GM19025 (cell line): ENCODE results near the gene PLA2G4E.

Source experiments
- ATAC-seq: cut with Tn5 transposase; IDR thresholded peaks from one replicate; pipeline ENCODE4 v1.9.1; 2021; ENCODE audit warnings: mild to moderate bottlenecking, low read depth, moderate library complexity; ENCODE audit not compliant: unreplicated experiment

The PLA2G4E gene

DNA sequence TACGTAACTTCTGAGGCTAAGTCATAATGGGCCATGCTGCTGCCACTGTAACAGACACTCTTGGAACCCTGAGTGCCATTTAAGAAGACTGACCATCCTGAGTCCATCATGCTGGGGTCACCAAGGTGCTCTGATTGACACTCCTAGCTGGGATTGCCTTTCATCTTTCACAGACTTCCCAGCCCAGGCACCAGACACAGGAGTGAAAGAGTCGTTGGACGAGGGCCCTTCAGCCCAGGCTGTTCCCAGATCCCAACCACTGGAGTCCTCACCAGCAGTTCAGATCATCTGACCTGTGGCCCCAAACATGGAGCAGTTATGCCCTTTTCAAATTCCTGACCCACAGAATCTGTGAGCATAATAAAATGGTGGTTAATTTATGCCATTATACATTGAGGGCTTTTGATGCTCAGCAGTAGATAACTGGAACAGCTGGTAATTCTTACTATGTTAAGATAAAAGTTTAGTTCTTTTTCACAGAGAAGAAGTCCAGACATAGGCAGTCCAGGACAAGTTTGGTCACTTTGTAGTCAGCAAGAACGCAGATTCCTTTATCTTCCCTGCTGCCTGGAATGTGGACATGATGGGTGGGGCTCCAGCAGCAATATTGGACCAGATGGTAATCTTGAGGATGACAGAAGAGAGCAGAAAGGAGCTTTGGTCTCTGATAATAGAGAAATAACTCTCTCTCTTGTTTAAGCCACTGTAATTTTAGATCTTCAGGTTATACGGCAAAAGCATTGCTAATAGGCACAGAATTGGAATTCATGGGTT lies 41.2 kb downstream of the PLA2G4E start:
- ATAC-seq: no peak

DNA sequence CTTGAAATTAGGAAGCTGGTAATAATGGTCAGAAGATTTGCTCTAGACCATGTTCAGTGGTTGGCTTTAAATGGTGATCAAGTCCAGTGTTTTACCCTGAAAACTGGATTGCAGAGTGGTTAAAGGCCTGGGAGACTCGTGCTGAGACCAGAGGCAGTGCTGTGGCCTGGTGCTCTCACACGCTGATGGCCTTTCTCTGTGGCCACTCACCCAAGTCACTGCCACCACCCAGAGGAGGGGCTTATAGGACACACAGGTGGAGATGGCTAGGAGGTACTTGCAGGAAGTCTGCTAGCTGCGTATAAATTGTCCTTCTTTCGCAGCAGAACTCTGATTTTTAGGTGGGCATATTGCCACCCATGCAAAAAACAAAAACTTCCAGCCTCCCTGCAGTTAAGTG lies 42.3 kb downstream of the PLA2G4E start:
- no peak for ATAC-seq

DNA sequence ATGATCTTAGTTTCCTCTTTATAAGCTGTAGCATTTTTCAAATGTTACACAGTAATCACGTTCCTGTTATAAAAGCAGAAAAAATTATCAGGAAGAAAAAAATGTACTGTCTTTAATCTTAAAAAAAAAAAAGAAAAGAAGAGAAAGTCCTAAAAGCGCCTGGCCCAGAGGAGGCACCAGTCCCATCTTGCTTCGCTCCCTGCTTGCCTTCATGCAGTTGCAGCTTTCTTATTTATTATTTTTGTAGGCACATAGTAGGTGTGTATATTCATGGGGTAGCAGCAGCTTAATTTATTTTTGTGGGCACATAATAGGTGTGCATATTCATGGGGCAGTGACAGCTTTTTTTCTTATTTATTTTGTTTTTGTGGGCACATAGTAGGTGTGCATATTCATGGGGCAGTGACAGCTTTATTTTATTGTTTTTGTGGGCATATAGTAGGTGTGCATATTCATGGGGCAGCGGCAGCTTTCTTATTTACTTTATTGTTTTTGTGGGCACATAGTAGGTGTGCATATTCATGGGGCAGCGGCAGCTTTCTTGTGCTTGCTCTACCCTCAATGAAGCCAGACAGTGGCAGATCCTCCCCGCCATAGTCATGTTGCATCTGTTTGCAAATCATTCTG lies 43.0 kb downstream of the PLA2G4E start:
- ATAC-seq: no peak

DNA sequence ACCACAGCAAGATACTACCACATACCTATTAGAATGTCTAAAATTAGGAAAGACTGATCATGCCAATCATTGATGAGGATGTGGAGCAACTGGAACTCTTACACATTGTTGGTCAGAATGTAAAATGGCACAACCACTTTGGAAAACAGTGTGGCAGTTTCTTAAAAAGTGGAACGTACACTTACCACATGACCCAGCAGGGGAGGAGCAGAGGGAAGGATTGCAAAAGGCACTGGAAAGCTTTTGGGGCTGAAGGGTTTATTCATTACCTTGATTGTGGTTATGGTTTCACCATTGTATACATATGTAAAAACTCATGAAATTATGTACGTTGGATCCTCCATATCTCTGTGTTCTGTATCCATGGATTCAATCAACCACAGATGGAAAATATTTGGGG lies 45.2 kb downstream of the PLA2G4E start:
- ATAC-seq: no peak

DNA sequence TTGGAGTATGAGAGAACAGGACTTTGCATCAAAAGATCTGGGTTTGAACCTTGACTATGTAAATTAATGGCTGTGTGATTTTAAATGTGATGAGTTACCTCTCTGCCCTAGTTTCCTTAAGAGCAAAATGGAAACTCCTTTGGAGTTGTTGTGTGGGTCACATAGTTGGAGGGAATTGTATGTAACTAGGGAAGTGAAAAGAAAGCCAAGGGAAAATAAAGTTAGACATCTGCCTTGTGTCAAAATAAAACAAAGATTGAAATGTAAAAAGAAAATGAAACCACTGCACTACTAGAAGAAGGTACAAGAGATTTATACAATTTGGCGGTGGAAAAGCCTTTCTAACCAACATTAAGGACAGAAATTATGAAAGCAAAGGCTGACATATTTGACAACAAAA lies 46.8 kb downstream of the PLA2G4E start:
- ATAC-seq: no peak

DNA sequence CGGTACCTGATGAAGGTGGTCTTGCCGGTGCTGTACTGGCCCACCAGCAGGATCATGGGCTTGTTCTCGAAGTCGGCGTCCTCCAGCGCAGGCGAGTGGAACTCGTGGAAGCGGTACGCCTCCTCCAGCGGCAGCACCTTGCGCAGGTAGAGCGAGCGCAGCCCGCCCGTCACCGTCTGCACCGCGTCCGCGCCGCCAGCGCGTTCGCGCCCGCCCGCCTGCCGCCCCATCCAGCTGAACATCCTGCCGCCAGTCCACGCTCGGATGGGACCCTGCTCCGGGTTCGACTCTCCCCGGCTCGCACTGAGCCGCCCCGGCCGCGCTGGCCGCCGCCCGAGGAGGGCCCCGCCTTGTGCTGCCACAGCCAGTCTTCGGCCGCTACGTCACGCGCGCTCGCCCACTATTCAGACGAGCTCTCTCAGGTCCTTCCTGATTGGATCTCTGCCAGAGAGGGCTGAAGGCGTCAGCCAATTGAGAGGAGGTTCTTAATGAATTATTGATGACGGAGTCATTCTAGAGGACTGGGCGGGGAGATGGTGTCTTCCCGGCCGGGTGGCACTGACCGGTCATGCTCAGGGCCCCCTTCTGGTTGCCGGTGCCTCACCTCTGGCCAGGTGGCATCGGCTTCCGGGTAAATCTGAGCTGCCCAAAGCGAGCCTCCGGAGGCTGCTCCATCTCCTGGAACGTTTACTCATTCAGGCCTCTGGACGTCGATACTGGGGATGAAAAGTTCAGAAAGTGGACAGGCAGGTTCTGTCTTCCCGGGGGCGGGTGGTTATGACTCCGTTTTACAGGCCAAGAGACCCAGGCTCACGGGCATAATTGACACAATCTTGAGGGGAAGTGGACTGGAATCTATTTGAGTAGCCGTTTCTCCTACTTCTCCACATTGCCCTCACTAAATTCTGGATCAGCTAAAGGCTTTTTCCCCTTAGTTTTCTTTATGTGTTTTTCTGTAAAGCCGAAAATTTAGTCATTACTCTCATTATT lies 48.3 kb downstream of the PLA2G4E start, which contains the start of gene EHD4:
Gene EHD4, minus strand, starts transcription at position 305 of the 990 bp plus-strand sequence. Its CDS starts 63 bp downstream, at position 242.
- peak; percentile 77 for ATAC-seq

DNA sequence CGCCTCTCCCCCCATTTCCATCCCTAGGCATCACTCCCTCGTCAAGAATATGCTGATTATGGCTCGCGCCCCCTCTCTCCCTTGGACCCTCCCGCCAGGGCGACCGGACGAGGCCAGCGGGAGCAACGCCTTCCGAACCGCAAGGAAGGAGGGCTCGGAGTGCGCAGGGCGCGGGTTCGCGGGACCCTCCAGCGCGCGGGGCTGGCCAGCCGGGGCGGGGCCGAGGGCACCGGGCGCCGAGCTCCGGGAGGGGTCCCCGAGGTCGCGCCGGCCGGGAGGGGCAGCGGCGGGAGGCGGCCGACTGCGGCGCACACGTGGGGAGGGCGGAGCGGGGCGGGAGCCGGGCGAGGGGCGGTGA lies 49.0 kb downstream of the PLA2G4E start:
- ATAC-seq: peak; percentile 10

DNA sequence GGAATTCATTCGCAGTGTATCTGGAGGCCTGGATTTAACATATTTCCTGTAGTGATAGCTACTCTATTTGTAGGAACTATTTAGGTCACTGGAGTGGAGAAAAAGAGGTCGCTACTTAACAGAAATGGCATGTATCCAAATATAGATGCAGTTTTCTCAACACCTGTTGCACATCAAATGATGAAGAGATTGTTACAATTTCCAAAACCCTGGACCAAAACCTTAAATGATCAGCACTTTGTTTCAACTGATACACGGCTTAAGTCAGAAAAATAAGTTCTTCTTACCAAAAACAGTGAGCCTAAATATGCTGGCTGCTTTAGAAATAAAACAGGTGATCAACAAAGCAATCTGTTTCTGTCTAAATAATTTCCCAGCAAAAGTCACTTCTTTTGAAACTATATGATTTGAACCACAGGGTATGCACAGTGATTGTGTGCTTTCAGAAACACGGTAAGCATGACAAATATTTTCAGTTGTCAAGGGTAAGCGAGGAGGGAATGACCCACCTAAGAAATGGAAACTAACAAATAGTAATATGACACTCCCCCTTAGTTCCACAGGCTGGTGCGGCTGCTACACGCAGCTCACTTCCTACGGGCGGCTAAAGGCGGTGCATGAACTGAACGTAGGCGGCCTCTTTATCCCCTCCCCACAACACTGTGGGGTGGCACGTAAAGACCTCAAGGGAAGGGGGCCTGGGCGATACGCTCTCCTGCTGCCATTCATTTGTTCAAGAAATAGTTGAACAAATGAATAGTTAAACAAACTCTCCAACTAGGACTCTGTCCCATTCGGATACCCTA lies 49.5 kb downstream of the PLA2G4E start:
- peak; percentile 35 for ATAC-seq

DNA sequence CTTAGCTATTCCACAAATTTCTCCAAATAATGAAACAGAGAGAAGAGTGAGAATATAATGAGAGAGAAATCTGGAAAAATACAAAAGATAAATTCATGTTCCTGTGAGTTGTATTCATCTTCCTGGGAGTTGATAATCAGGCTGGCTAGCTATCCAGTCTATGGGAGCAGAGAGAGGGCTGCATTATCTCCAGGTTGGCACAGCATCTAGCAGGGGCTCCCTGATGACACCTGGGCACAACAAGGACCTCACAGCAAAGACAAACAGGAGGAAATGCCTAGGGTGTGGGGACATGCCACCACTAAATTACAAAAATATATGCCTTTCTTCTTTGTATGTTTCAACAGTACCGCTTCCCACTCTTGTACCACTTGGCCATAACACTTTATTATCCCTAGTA lies 50.4 kb downstream of the PLA2G4E start:
- no peak for ATAC-seq

DNA sequence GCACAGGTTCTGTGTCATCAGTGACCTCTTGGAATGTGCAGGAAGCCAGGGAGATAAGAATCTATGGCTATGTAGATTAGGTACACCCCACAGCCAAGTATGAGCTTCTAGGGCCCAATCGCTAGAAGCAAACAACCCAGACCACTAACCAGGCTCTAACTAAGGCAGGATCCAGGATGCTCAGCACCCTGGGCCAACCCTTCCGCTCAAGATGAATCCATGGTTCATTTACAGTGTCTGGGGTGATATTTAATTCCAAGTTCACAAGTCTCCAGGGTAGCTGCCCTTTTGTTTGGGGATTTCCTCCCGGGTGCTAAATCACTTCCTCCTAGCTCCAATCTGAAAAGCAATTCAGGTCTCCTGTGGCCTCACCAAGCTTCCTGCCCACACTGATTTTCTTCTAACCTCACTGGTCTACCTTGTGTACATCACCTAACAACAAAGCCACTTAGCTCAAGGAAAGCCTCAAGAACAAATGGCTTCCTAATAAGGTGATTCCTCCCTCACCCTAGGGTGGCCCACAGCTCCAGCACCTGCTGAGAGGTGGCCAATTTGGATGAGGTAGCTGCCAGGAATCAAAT lies 50.9 kb downstream of the PLA2G4E start:
- no peak for ATAC-seq

DNA sequence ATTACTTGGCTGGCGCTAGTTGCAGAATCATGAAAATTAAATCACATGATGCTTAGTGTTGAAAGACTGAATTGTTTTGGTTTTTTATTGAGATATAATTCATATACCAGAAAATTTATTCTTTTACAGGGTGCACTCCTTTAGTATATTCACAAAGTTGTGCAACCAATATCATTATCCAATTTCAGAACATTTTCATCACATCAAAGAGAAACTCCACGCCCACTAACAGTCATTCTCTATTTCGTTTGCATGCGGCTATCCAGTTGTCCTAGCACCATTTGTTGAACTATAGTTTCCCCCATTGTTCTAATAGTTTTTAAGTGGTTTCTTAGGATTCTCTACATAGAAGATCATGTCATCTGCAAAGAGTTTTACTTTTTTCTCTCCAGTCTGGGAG lies 52.1 kb downstream of the PLA2G4E start:
- no peak for ATAC-seq

DNA sequence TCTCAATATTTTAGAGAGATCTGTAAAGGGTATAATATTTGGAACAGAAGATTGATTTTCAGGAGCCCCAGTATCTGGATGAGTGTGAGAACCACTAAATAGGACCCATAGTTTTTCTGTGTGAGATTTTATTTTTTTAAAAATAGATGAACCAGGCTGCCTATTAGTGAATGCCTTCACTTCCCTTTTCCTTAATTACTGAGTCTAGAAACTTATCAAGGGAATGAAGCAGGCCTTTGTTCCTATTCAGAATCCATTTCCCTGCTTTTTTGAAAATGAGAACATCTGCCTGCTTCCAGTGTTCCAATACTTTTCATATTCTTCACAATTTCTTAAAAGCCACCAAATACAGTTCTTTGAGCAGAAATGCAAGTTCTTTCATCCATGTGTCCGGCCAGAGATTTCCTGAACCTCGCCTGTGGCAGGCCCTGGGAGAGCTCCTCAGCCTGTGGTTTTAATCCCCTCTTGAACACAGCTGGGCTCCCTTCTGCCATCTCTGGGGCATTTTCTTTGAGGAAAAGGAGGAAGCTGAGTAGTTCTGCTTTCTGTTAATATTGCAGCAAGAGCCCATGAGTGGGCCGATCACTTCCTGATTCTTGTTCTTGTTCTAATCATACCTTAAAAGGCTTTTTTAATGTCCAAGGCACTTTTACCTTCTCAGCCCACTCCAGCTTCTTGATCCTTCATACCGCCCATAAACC lies 53.2 kb downstream of the PLA2G4E start:
- no peak for ATAC-seq

DNA sequence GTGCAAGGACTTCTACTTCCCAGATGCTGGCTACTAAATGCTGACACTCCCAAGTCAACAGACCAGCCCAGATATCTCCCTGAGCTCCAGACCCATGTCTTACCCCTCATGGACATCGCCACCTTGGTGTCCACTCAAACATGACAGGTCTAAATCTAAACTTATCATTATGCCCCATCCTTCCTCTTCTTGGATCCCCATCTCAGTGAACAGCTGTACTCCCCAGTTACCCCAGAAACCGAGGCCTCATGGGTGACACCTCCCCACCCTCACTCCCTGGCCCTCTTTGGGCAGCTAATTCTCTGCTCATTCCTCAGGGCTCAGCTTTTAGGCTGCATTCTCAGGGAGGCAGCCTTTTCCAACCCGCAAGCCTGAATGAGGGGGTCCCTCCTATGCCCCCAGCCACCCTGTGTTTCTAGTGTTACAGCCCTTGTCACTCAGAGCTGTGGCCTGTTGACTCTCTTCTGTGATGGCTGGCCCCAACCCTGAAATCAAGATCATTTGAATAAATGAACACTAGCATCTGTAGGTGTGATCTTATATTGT lies 53.8 kb downstream of the PLA2G4E start:
- ATAC-seq: no peak

DNA sequence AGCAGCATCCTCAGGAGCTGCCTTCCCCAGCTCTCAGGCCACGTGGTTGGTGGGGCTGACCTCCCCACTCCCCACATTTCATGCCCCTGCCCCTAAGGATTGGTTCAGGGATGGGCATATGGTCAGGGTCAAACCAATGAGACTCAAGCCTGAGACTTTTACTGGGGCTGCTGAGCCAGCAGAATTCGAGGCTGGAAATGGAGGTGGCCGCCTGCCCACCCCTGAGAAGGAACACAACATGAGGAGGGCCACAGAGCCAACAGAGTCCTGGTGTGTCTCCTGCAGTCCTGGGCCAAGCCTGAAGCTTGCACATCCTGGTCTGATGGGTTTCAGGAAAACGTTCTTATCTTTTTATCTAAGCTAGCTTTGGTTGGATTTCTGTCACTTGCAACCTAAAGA lies 54.4 kb downstream of the PLA2G4E start:
- ATAC-seq: no peak

DNA sequence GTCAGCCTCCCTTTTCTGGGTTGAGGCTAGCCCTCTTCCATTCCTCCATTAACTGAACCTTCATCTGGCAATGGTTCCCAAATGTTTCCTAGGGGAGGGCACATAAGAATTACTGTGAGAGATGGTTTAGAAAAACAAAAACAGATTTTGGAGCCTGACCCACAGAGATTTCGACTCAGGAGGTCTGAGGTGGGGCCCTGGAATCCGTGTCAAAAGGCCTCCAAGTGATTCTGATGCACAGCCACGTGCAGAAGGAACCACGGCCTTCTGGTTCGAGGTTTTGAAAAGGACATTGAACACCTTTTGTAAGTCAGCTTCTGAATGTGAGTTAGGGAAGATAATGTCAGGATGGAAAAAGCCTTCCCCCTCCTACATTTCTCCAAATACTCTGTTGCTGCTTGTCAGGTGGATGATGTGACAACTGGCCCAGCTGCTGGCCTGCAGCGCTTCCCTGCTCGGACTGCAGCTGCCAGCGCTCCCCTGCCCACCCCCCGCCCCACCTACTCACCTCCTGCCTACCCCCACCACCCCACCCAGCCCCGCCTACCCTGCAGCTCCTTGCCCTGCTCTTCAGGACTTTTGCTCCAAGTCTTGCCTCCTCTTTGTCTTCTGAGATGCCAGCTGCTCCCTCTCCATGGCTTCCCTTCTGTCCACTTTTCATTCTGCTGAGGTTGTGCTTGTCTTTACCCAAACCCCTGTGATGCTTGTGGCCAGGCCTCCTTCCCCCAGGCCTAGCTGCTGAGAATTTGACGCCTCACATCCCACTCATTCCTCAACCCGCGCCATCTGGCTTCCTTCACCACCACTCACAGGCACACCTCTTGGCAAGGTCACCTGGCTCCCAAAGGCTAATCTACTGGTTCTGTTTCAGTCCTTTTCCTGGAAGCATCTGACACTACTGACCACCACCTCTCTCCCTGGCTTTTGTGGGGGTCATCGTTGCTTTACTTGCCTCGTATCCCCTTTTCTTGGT lies 55.1 kb downstream of the PLA2G4E start:
- ATAC-seq: no peak

DNA sequence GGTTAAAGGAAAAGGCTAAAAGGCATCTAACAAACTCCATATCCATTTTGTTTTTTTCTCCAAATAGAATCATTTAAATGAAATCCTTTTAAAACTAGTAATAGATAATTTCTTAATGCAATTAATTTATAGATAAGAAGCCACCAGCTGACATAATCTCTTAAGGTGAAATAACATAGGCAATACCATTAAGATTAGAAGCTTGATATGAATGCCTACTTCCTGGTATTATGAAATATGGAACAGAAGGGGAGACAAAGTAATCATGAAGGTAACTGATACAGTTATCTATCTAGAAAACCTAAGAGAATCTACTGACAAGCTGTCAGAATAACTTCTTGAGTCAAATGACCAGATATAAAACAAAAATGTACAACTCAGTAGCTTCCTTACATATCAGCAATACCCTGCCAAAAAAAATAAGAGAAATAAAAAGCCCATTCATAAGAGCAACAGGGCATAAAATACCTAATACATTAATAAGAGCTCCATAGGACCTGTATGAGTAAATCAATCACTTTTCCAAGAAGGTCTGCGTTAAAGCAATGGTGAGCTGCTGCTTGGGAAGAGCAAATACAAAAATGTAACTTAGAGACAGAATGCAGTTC lies 59.1 kb downstream of the PLA2G4E start:
- no peak for ATAC-seq

DNA sequence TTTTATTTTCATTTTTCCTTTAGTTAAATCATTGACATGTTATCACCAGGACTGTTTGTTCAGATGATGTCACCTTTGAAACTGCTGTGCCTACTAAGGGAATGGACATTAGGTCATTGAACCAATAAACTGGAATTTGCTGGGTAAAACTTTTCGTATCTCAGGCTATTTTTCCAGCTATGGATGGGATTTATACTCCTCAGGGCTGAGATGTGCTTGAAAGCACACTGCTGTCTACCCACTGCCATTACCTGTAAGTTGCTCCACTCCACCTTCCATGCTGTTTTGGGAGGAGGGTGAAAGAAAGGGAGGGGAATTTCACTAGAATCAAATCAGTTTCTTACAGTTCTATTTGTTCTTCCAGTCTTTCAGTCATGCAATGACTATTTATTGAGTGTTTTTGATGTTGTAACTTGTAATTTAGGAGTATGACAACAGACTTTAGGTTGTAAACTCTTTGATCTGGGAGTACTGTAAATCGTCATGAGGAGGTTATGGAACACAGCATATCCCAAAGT lies 59.8 kb downstream of the PLA2G4E start:
- no peak for ATAC-seq
